ENCODE data around the gene NOVA2.
A peak's percentile ranks its signal among the peaks of the same experiment; 100 is the strongest.

NOVA2 gene, protein sequence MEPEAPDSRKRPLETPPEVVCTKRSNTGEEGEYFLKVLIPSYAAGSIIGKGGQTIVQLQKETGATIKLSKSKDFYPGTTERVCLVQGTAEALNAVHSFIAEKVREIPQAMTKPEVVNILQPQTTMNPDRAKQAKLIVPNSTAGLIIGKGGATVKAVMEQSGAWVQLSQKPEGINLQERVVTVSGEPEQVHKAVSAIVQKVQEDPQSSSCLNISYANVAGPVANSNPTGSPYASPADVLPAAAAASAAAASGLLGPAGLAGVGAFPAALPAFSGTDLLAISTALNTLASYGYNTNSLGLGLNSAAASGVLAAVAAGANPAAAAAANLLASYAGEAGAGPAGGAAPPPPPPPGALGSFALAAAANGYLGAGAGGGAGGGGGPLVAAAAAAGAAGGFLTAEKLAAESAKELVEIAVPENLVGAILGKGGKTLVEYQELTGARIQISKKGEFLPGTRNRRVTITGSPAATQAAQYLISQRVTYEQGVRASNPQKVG

DNA sequence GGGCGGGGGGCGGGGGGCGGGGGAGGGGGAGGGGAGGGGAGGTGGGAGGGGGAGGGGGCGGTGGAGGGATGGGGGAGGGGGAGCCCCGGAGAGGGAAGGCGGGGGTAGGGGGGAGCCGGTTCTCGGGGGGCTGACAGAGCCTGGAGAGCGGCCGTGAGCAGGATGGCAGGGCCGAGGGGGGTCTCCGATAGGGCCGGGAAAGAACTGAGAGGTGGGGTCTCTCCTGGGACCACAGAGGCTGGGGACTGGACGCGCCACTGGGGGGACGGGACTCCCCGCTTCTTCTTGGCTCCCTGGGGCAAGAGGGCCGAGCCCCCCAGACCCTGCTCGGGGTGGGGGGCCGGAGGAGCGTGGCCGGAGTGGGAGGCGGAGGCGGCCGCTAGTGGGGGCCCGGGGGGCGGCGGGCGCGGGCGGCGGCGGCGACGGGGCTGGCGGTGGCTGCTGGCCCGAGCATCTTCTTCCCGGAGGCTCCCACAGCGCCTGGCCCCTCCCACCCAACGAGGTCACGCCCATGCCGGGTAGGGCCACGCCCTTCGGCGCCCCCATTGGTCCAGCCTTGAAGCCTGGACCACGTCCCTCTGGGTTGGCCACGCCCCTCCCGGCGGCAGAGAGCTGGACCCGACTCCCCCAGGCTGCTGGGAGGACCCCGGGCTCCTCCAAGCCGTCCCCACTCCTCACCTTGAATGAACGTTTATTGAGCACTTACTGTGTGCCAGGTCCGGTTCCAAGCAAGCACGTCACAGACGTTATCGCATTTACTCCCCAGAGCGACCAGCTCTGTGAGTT lies at the start of gene NOVA2:
Gene NOVA2 (minus strand): TSS at position 313 of the 786 bp plus-strand sequence. CDS start 514 bp downstream, outside the sequence.
- no peak for DNase-seq (ENCODE audit: low read depth, low spot score)

DNA sequence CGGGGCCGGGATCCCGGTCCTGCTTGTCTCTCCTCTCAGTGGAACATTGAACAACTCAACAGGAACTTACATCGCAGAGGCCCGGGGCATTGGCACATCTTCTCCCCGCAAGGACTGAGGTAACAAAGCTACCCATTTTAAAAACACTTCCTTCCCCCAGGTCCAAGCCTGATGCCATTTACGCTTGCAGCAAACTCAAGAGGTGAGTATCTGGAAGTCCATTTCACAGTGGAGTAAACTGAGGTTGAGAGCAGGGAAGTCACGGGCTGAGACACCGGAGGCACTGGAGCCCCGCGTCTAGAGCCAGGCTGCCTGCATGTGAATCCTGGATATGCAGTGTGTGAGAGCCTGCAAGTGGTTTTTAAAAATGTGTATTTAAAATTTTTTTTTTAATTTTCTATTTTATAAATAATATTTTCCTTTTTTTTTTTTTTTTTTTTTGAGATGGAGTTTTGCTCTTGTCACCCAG lies 49.7 kb upstream of the NOVA2 start:
- DNase-seq (ENCODE audit: low read depth, low spot score), result no peak

DNA sequence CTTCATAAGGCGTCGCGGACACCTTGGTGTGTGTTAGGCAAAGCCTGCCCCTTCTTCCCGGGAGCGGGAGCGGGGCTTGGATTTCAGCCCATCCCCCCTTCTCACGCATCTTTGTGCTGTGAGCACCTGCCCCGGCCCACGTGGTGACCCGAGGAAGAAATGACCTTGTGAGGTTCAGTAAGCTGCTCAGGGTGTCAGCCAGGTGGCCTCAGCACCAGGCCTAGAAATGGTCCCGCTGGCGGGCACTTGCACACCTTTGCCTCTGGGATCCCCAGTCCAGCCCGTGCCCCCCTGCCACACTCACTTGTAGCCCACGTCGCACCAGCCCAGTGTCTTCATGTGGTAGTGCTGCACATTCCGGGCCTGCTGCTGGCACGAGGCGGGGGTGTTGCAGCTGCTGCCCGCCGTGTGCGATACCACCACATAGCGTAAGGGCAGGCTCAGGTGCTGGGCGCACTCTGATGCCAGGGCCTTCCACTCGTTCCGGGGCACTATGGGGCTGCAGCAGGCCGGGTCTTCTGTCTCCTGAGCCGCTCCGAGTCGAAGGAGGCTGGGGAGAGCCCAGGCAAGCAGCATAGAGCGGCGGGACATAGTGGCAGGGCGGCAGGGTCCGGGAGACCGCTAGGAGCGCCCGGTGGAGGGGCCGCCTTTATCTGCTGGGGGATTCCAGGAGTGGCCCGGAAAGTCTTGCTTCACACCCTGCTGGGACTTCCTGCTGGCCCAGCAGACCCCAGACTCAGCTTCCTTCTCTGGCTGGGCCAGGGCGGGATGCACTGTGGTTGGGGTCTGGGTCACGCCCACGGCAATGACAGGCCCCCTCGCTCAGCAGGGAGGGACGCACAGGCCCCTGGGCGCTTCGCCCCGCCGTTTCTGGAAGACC lies 49.0 kb upstream of the NOVA2 start, which contains the start of gene PGLYRP1:
Gene PGLYRP1 (minus strand): TSS at position 623 of the 880 bp plus-strand sequence. CDS start 32 bp downstream, at position 591.
- no peak for DNase-seq (ENCODE audit: low read depth, low spot score)

- no peak for DNase-seq (ENCODE audit: low read depth, low spot score)
Observed at GRCh38 chr19:46022061-46022430, 48.4 kb upstream of the NOVA2 start.

- DNase-seq (ENCODE audit: low read depth, low spot score), result no peak
Observed at GRCh38 chr19:46021531-46022041, 47.9 kb upstream of the NOVA2 start.

DNA sequence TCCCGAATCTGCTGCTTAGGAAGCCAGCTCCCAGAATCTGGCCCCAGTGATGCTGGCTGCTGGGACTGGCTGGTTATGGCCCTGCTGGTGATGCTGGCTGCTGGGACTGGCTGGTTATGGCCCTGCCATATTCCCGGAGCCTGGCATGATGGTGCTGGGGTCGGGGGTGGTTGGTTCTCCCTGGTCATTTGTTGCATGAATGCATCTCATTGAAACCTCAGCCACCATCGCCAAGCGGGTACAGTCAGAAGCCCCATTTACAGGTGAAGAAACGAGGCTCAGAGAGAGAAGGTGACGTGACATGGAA lies 47.1 kb upstream of the NOVA2 start:
- DNase-seq (ENCODE audit: low read depth, low spot score), result no peak

- no peak for DNase-seq (ENCODE audit: low read depth, low spot score)
Observed at GRCh38 chr19:46019270-46019669, 45.6 kb upstream of the NOVA2 start.

DNA sequence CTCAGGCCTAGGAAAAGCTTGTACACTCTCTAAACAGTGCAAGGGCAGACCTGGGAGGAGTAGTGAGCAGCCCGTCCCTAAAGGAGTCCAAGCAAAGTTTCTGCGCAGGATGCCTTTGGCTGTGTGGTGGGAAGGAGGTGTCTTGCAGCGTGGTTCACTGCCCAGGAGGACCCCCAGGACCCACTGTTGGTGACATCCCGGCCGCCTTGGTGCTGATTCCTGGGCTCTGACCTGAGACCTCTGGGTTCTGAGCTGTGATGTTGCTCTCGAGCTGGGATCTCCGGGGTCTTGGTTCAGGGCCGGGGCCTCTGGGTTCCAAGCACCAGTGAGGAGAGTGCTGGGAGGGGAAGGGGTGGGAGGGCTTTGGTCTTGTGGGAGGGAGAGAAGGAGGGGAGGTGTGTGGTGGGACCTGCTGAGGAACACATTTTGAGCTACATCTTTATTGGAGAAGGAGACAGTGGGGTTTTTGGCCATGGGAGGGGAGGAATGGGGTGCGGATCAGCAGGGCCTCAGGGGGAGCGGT lies 45.1 kb upstream of the NOVA2 start:
- no peak for DNase-seq (ENCODE audit: low read depth, low spot score)

GRCh38 chr19:46017874-46018675 lies 44.4 kb upstream of the NOVA2 start:
- DNase-seq (ENCODE audit: low read depth, low spot score), result no peak

DNA sequence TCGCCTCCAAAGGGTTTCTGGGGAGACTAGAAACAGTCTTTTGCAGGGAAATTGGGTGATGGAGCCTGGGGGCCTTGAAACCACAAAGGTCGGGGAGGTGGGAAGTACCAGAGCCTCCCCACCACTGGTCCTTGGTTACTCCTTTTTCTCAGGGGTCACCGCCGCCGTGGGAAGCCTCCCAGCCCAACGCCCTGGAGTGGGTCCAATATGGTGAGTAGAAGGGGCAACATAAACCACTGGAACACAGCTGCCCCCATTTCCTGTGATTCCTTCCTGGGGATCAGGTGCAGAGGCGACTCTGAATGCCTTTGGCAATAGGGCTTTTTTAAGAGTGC lies 43.4 kb upstream of the NOVA2 start:
- no peak for DNase-seq (ENCODE audit: low read depth, low spot score)

DNA sequence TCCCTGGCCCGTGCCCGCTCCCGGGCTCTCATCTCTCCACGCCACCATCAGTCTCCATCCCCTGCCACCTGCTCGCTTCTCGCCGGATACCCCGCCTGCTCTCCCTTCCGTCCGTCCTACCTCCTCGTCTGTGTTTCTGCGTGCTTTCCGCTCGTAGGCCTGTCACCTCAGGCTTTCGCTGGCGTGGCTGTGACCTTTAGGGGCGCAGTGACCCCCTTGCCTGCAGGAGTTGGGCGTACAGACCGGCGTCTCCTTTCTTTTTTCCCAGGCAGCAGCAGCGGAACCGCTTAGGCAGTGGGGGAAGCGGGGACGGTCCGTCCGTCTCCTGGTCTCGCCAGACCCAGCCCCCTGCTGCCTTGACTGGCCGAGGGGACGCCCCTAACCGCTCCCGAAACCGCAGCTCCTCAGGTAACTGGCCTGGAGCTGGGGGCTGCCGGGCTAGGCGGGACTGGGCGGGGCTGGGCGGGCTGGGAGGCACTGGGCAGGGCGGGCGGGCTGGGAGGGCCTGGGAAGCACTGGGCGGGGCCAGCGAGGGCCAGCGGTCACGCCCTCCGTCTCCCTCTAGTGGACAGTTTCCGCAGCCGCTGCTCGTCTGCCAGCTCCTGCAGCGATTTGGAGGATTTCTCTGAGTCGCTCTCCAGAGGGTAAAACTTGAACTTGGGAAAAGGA lies 42.9 kb upstream of the NOVA2 start:
- DNase-seq (ENCODE audit: low read depth, low spot score), result peak; percentile 54

- DNase-seq (ENCODE audit: low read depth, low spot score), result no peak
Observed at GRCh38 chr19:46015687-46016425, 42.2 kb upstream of the NOVA2 start.

DNA sequence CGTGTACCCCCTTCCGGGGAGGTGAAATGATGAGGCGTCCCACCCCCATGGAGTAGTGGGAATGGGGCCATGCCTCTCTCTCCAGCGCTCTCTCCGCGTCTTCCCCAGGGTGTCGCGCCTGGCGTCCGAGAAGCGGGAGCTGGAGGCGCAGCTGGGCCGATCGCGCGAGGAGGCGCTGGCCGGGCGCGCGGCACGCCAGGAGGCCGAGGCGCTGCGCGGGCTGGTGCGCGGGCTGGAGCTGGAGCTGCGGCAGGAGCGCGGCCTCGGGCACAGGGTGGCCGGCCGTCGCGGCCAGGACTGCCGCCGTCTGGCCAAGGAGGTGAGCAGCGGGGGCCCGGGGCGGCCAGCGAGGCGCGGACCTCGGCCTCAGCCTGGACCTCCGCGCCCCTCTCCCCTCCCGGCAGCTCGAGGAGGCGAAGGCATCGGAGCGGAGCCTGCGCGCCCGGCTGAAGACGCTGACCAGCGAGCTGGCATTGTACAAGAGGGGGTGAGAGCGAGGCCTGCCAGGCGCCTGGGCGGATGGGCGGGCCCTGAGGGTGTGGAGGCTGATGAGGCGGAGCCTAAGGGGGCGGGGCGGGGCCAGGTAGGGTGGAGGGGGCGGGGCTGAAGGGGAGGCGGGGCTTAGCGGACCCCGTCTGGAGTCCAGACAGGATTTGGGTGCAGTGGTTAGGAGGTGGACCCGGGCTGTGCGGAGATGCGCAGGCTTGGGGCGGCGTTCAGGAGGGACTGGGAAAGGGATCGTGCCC lies 41.4 kb upstream of the NOVA2 start:
- DNase-seq (ENCODE audit: low read depth, low spot score), result peak; percentile 41

- DNase-seq (ENCODE audit: low read depth, low spot score), result no peak
Observed at GRCh38 chr19:46014534-46014933, 40.9 kb upstream of the NOVA2 start.

- peak; percentile 29 for DNase-seq (ENCODE audit: low read depth, low spot score)
Observed at GRCh38 chr19:46009530-46010510, 36.2 kb upstream of the NOVA2 start.

- DNase-seq (ENCODE audit: low read depth, low spot score), result no peak
Observed at GRCh38 chr19:46006411-46006810, 32.7 kb upstream of the NOVA2 start.

DNA sequence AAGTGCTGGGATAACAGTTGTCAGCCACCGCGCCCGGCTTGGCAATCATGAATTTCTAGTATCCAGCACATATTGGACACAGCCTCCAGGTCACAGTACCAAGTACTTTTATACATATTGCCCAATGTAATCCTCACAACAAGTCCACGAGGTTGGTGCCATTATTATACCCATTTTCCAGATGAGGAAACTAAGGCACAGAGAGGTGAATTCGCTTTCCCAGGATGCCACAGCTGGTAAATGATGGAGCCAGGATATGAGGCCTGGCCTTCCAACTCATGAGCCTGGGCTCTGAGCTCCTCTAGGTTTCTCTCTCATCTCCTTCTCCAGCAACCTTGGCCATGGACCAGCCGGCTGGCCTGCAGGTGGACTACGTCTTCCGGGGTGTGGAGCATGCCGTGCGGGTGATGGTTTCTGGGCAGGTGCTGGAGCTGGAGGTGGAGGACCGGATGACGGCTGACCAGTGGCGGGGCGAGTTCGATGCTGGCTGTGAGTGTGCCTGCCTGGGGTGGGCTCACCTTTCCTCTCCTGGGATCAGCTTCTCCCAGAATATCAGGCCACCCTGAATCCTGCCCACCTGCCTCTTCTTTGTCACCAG lies 29.1 kb upstream of the NOVA2 start:
- DNase-seq (ENCODE audit: low read depth, low spot score), result no peak
